ENCODE measurements around the gene HBM. TPM values are rescaled to one million over a fixed set of nuclear protein-coding genes. Genes with fewer than 3 reads are reported as not detected.

Gene HBM
- polyA plus RNA-seq, 2 of the 4 experiments (the other 2 are of a cell fraction) = not detected

DNA sequence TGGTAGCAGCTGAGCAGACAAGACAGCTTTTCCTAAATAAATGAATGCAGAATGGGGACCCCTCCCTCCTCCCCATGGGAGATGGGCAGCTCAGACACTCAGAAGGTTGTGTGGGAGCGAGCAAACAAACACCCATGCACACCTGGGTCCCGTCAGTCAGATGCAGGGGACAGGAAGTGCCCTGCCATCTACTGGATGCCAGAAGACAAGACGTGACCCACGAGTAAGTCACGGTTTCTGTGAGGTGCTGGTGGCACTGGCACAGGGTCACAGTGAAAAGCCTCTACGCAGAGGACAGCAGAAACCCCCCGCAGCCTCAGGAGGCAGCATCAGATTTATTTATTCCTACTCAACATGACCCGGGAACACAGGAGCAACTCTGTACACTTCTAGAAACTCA, 22.9 kb downstream of the HBM start (continued):
- TF ChIP-seq, protein P1, sequence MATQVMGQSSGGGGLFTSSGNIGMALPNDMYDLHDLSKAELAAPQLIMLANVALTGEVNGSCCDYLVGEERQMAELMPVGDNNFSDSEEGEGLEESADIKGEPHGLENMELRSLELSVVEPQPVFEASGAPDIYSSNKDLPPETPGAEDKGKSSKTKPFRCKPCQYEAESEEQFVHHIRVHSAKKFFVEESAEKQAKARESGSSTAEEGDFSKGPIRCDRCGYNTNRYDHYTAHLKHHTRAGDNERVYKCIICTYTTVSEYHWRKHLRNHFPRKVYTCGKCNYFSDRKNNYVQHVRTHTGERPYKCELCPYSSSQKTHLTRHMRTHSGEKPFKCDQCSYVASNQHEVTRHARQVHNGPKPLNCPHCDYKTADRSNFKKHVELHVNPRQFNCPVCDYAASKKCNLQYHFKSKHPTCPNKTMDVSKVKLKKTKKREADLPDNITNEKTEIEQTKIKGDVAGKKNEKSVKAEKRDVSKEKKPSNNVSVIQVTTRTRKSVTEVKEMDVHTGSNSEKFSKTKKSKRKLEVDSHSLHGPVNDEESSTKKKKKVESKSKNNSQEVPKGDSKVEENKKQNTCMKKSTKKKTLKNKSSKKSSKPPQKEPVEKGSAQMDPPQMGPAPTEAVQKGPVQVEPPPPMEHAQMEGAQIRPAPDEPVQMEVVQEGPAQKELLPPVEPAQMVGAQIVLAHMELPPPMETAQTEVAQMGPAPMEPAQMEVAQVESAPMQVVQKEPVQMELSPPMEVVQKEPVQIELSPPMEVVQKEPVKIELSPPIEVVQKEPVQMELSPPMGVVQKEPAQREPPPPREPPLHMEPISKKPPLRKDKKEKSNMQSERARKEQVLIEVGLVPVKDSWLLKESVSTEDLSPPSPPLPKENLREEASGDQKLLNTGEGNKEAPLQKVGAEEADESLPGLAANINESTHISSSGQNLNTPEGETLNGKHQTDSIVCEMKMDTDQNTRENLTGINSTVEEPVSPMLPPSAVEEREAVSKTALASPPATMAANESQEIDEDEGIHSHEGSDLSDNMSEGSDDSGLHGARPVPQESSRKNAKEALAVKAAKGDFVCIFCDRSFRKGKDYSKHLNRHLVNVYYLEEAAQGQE (IDR thresholded peaks at IDR 0.05) = no peak

DNA sequence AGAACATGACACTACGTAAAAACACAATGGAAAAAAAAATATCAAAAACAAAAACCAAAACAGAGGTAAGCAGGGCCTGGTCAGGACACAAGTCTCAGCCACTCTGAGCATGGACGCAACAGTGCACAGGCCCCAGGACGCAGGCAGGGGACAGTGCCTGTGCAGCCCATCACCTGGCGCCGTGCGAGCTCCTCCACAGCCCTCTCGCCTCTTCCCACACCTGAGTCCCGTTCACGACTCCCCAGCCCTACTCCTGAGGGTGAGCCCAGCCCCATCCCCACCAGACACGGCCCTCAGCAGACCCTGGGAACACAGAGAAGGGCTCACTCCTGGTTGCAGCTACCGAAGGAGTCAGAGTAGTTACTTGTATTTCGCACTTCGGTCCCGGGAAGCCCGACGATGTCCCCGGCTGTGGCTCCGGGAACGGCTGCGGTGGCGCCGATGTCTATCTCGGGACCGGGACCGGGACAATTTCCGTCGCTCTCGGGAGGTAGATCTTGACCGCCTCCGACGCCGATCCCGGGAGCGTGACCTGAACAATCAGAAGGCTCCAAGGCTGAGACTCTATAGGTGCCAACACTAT, 23.9 kb downstream of the HBM start:
- ChIA-PET POLR2A (no interaction called here), CTCF (interaction anchor here (0.7 to 5.9 kb wide), 6 partner anchors 8 to 172 kb away, joined by 3 to 54 read pairs (median 8); partner anchors contain the start of gene HBQ1)
- no peak overlapping the region for H3K27ac ChIP-seq
- no peak overlapping the region for H3K4me3 ChIP-seq
- DNase-seq (ENCODE audit: low read depth in 1 of 2, low spot score in 1 of 2) = no peak
- H3K9me3 ChIP-seq = no peaks in the 10 kb centered on the region
- H3K4me2 ChIP-seq = no peak overlapping the region
- ATAC-seq = peak in 1 of 2 experiments; percentile 25; a peak in 3 of 6 replicates
- 95% methylated on average over 34 of the region's 34 CpGs for WGBS (ENCODE audit: missing lambda C conversion rate)
- no peaks in the 10 kb centered on the region for H3K4me1 ChIP-seq
- FAIRE-seq = no peak
- TF ChIP-seq, protein P2, sequence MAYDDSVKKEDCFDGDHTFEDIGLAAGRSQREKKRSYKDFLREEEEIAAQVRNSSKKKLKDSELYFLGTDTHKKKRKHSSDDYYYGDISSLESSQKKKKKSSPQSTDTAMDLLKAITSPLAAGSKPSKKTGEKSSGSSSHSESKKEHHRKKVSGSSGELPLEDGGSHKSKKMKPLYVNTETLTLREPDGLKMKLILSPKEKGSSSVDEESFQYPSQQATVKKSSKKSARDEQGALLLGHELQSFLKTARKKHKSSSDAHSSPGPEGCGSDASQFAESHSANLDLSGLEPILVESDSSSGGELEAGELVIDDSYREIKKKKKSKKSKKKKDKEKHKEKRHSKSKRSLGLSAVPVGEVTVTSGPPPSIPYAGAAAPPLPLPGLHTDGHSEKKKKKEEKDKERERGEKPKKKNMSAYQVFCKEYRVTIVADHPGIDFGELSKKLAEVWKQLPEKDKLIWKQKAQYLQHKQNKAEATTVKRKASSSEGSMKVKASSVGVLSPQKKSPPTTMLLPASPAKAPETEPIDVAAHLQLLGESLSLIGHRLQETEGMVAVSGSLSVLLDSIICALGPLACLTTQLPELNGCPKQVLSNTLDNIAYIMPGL (CRISPR knock-in tag; IDR thresholded peaks at IDR 0.05; ENCODE audit: borderline replicate concordance) = no peak
- TF ChIP-seq, protein P3, sequence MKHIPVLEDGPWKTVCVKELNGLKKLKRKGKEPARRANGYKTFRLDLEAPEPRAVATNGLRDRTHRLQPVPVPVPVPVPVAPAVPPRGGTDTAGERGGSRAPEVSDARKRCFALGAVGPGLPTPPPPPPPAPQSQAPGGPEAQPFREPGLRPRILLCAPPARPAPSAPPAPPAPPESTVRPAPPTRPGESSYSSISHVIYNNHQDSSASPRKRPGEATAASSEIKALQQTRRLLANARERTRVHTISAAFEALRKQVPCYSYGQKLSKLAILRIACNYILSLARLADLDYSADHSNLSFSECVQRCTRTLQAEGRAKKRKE (CRISPR knock-in tag; IDR thresholded peaks at IDR 0.05; ENCODE audit: low read depth) = no peak
- TF ChIP-seq FOSL2 (IDR thresholded peaks at IDR 0.05) = no peak
- TF ChIP-seq FOSL2 (CRISPR knock-in tag; IDR thresholded peaks at IDR 0.05) = no peak
- TF ChIP-seq EP300 (IDR thresholded peaks at IDR 0.05) = no peak
- no peak for TF ChIP-seq CEBPB (IDR thresholded peaks at IDR 0.05)
- TF ChIP-seq HEYL (CRISPR knock-in tag; IDR thresholded peaks at IDR 0.05) = no peak

DNA sequence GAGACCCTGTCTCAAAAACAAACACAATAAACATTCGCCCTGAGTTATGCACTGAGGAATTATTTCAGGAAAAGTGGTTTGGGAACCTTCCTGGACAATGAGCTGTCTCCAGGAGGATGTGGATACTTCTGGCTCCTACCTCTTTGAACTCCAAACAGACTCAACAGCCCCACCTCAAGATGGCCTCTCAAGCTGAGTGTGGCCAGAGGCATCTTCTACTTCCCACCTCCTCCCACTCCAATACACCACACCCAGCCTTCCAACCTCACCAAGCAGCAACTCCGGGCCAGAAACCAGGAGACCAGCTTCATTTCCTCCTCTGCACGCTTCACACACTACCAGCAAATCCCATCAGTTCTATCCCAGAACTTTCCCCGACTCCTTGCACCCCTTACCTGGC, 26.1 kb downstream of the HBM start:
- DNase-seq (ENCODE audit: low read depth in 1 of 2, low spot score in 1 of 2) (no peak), ATAC-seq (no peak), FAIRE-seq (no peak)
- Histone ChIP-seq H3K4me3 (no peak overlapping the region), H3K4me2 (no peak overlapping the region), H3K27ac (no peak overlapping the region), H3K4me1 (no peaks in the 10 kb centered on the region), H3K9me3 (no peaks in the 10 kb centered on the region)
- ChIA-PET POLR2A (interaction anchor here (0.6 to 0.7 kb wide), 2 partner anchors 10 to 82 kb away, joined by 3 read pairs; no protein-coding TSS in a partner anchor), CTCF (interaction anchor here (0.8 to 5.9 kb wide), 4 partner anchors 9 to 170 kb away, joined by 3 to 54 read pairs (median 9); partner anchors contain the start of gene HBQ1)
- TF ChIP-seq, protein P4, sequence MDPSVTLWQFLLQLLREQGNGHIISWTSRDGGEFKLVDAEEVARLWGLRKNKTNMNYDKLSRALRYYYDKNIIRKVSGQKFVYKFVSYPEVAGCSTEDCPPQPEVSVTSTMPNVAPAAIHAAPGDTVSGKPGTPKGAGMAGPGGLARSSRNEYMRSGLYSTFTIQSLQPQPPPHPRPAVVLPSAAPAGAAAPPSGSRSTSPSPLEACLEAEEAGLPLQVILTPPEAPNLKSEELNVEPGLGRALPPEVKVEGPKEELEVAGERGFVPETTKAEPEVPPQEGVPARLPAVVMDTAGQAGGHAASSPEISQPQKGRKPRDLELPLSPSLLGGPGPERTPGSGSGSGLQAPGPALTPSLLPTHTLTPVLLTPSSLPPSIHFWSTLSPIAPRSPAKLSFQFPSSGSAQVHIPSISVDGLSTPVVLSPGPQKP (IDR thresholded peaks at IDR 0.05; ENCODE audit: low read depth, low read length) = no peak
- TF ChIP-seq EHMT2 (IDR thresholded peaks at IDR 0.05; ENCODE audit: low read depth) (no peak), NPAS2 (CRISPR knock-in tag; IDR thresholded peaks at IDR 0.05; ENCODE audit: borderline replicate concordance) (no peak), POLR2A (IDR thresholded peaks at IDR 0.05; ENCODE audit: low read length) (no peak), KDM5A (IDR thresholded peaks at IDR 0.05) (no peak), PHF8 (IDR thresholded peaks at IDR 0.05; ENCODE audit: borderline replicate concordance, low read depth) (no peak), ZFP36 (IDR thresholded peaks at IDR 0.05; ENCODE audit: borderline replicate concordance, partially characterized antibody) (no peak), CHD2 (IDR thresholded peaks at IDR 0.05; ENCODE audit: low read length, partially characterized antibody) (no peak), ZC3H11A (IDR thresholded peaks at IDR 0.05) (no peak)
- TF ChIP-seq, protein P1 (IDR thresholded peaks at IDR 0.05) = no peak
- WGBS (ENCODE audit: missing lambda C conversion rate) = 94% methylated on average over 4 of the region's 4 CpGs

Measured in A549 (cell line).